Thoracic aorta (tissue), 2 donors: ENCODE results near the gene C17orf50. TPM values are rescaled to one million over a fixed set of nuclear protein-coding genes. Genes with fewer than 3 reads are reported as not detected.

ENCODE experiments used
- ATAC-seq: fragments of 150-250 bp; one replicate; pipeline ENCODE4 v1.8.0; 2017; ENCODE audit warnings: low read depth; ENCODE audit not compliant: insufficient number of reproducible peaks, low FRiP score
- DNase-seq: peaks from one replicate; pipeline ENCODE4 v3.0.0-alpha.2; 2020; ENCODE audit warnings: low spot score
- H3K27ac ChIP-seq, 2 donors: fragments of 200-600 bp; sonication (generic); 1 replicate in 1 of 2; 2 replicates in 1 of 2; pipeline ENCODE4 v1.5.1; 2016; ENCODE audit warnings: mild to moderate bottlenecking in 2 of 2, moderate library complexity in 2 of 2
- H3K27me3 ChIP-seq: fragments of 200-600 bp; sonication (generic); replicated peaks from 2 replicates; pipeline ENCODE4 v1.6.0; 2016; ENCODE audit warnings: mild to moderate bottlenecking; ENCODE audit not compliant: insufficient read depth
- H3K36me3 ChIP-seq: fragments of 200-600 bp; sonication (generic); one replicate; pipeline ENCODE4 v1.5.1; 2016
- H3K4me1 ChIP-seq, 2 donors: fragments of 200-600 bp; sonication (generic); 1 replicate in 1 of 2; 2 replicates in 1 of 2; pipeline versions ENCODE4 v1.5.1 to v1.6.0; 2016; ENCODE audit warnings: low read depth in 2 of 2, mild to moderate bottlenecking in 1 of 2; ENCODE audit not compliant: control insufficient read depth in 1 of 2
- H3K4me3 ChIP-seq: fragments of 200-600 bp; sonication (generic); 2 replicates; pipeline ENCODE4 v1.5.1; 2016; ENCODE audit warnings: mild to moderate bottlenecking
- H3K9me3 ChIP-seq: fragments of 200-600 bp; sonication (generic); 2 replicates; pipeline ENCODE4 v1.5.1; 2016
- CTCF ChIP-seq: fragments of 200-600 bp; sonication (generic); IDR thresholded peaks from one replicate; pipeline ENCODE4 v1.5.1; 2019; ENCODE audit warnings: antibody characterized with exemption
- total RNA-seq, 2 donors: library from RNA; depleted of rRNA; stranded (reverse); fragments of >200 nt; gene quantifications; one replicate each; pipeline versions ENCODE4 v1.1.0 to v1.2.3, GENCODE V29; 2016

The C17orf50 gene
- total RNA-seq, 2 donors from 2014 or later, result not detected

DNA sequence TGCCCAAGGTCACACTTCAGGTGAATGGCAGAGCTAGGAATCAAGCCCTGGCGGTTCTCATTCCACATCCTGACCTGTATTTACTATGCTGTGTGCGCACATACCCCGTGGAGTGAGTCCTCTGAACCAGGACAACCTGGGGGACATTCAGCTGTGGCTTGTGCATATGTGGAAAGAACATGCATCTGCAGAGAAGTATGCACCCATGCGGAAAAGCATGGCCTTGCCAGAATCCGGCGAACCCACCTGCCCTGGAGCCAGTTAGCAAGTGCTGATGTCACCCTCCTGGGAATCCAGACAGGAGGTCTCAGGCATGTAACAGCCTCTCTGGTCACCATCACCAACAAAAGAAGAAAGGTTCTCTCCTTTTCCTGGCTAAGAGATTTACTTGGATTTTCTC lies 27.3 kb upstream of the C17orf50 start:
- Histone ChIP-seq H3K27ac (no peak overlapping the region), H3K36me3 (no peaks in the 10 kb centered on the region), H3K9me3 (no peaks in the 10 kb centered on the region), H3K4me3 (no peak overlapping the region), H3K4me1 (peaks cover 5 to 14% of the 10 kb centered on the region in 2 donors), H3K27me3 (no peaks in the 10 kb centered on the region)
- DNase-seq (no peak), ATAC-seq (no peak)
- TF ChIP-seq CTCF, result no peak

DNA sequence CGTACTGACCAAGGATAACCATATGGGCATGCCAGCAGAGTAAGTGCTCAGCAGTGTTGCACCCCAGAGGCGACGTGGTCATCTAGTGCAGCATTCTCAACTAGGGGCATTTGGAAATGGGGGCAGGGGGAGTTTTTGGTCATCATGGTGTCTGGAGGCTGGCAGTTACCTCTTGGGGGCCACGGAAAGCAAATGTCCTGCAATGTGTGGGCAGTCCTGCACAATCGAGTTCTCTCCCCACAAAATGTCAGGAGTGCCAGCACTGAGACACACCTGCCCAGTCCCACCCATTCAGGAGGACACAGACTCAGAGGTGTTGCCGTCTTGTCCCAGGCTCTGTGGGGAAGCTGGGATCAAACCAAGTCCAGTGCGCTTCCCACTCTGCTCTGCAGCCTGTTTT lies 26.3 kb upstream of the C17orf50 start:
- ATAC-seq (no peak), DNase-seq (no peak)
- H3K9me3 ChIP-seq, result no peaks in the 10 kb centered on the region
- TF ChIP-seq CTCF, result no peak
- no peak overlapping the region for H3K27ac ChIP-seq
- no peaks in the 10 kb centered on the region for H3K27me3 ChIP-seq
- H3K36me3 ChIP-seq, result no peaks in the 10 kb centered on the region
- H3K4me1 ChIP-seq, result peaks cover 5 to 14% of the 10 kb centered on the region in 2 donors
- H3K4me3 ChIP-seq, result no peak overlapping the region

- ATAC-seq (no peak), DNase-seq (no peak)
- no peak overlapping the region for H3K27ac ChIP-seq
- no peaks in the 10 kb centered on the region for H3K9me3 ChIP-seq
- H3K36me3 ChIP-seq, result no peaks in the 10 kb centered on the region
- no peaks in the 10 kb centered on the region for H3K27me3 ChIP-seq
- H3K4me3 ChIP-seq, result no peak overlapping the region
- peaks cover 5 to 14% of the 10 kb centered on the region in 2 donors for H3K4me1 ChIP-seq
- TF ChIP-seq CTCF, result no peak
Observed at GRCh38 chr17:35735036-35735805, 25.5 kb upstream of the C17orf50 start.

GRCh38 chr17:35736236-35736635 lies 24.5 kb upstream of the C17orf50 start:
- Histone ChIP-seq H3K9me3 (no peaks in the 10 kb centered on the region), H3K4me1 (peaks cover under 1 to 13% of the 10 kb centered on the region in 2 donors), H3K36me3 (no peaks in the 10 kb centered on the region), H3K4me3 (no peak overlapping the region), H3K27me3 (no peaks in the 10 kb centered on the region), H3K27ac (no peak overlapping the region)
- no peak for TF ChIP-seq CTCF
- DNase-seq, result no peak
- ATAC-seq, result no peak

- Histone ChIP-seq H3K9me3 (no peaks in the 10 kb centered on the region), H3K27me3 (no peaks in the 10 kb centered on the region), H3K4me3 (no peak overlapping the region), H3K4me1 (peaks cover 0 to 9% of the 10 kb centered on the region in 2 donors), H3K36me3 (no peaks in the 10 kb centered on the region), H3K27ac (no peak overlapping the region)
- no peak for DNase-seq
- ATAC-seq, result no peak
- TF ChIP-seq CTCF, result no peak
Observed at GRCh38 chr17:35738519-35739133, 22.1 kb upstream of the C17orf50 start.
